Measurements from ENCODE around the gene APBA1. TPM values are rescaled to one million over a fixed set of nuclear protein-coding genes. Genes with fewer than 3 reads are reported as not detected.
A peak's percentile ranks its signal among the peaks of the same experiment; 100 is the strongest.

APBA1 gene
- total and polyA plus RNA-seq, 3 experiments from 2014 or later, result 0.09 to 0.13 TPM; not detected in 1

DNA sequence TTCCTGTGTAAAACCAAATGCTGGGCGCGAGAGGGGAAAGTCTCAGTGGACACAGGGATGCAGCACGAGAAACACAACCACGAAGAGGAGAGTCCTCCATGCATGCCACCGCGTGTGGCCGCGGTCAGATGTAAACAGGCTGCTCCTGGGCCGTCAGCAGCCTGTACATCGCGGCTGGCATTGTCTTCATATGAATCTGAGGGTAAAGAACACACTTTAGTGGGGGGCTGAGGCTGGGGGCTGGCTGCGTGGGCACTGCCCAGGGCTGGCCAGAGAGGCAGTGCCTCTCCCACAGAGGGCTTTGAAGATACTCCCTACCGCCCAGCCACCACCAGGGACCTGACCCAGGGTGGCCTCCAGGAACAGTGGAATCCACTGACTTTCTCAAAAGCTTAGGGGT, 241.0 kb downstream of the APBA1 start:
- Histone ChIP-seq H3K27ac (ENCODE audit: low read depth, low read length) (no peak overlapping the region), H3K27me3 (ENCODE audit: insufficient read depth, low read length, poor library complexity, severe bottlenecking) (no peaks in the 10 kb centered on the region), H3K9me3 (ENCODE audit: low read length) (no peaks in the 10 kb centered on the region), H3K4me3 (ENCODE audit: low read length) (no peak overlapping the region), H3K4me1 (ENCODE audit: insufficient read depth, low read length) (no peaks in the 10 kb centered on the region), H3K36me3 (ENCODE audit: insufficient read depth, low read length) (no peaks in the 10 kb centered on the region)
- no peak for DNase-seq
- Mint-ChIP-seq H3K9me3 (no peaks in the 10 kb centered on the region), H3K4me1 (no peaks in the 10 kb centered on the region), H3K27me3 (peaks cover 4 to 13% of the 10 kb centered on the region in 2 donors), H3K36me3 (no peaks in the 10 kb centered on the region), H3K27ac (no peak overlapping the region), H3K4me3 (no peak overlapping the region)
- CTCF ChIA-PET, result interaction anchor here (2.5 kb wide), 1 partner anchor 9 kb away, joined by 6 read pairs; no protein-coding TSS in a partner anchor
- POLR2A ChIA-PET, result no interaction called here

DNA sequence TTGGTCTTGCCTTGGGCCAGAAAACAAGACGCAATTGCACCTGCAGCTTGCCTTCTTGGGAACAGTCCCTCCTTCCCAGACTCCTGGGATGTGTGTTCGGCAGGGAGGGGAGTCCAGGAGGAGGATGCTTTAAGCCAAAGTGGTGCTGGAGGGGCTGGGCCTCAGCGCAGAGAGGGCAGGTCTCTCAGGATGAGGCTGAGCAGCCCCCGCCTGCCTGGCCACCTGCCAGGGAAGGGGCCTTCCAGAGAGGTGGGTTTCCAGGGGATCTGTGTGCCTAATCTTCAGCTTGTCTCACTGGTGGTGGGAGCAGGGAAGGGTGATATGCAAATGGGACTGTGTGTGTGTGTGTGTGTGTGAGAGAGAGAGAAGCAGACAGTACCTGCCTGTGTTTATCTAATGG, 242.0 kb downstream of the APBA1 start:
- H3K9me3 ChIP-seq (ENCODE audit: low read length), result no peaks in the 10 kb centered on the region

DNA sequence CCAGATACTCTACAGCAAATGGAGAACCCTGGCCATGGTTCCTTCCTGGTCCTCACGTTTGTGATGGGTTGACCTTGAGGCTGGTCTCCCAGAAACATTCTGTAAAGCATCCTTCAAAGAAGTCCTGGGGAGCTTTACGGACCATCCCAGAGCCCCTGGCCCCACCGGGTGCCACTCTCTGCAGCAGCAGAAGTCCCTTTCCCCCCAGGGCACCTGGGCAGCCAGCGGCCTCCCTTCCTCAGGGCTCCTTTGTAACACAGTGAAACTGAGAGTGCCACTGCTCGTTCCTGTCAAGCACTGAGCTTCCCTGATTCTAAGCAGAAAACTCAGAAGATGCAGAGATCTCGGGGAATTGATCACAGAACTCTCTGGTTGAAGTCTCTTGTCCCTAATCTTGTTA, 242.9 kb downstream of the APBA1 start:
- Histone ChIP-seq H3K9me3 (ENCODE audit: low read length) (no peaks in the 10 kb centered on the region), H3K4me1 (ENCODE audit: insufficient read depth, low read length) (no peaks in the 10 kb centered on the region), H3K27ac (ENCODE audit: low read depth, low read length) (no peak overlapping the region), H3K36me3 (ENCODE audit: insufficient read depth, low read length) (no peaks in the 10 kb centered on the region), H3K27me3 (ENCODE audit: insufficient read depth, low read length, poor library complexity, severe bottlenecking) (no peaks in the 10 kb centered on the region), H3K4me3 (ENCODE audit: low read length) (no peak overlapping the region)
- no peaks in the 10 kb centered on the region for H3K36me3 Mint-ChIP-seq
- ChIA-PET CTCF (no interaction called here), POLR2A (no interaction called here)
- H3K4me1 Mint-ChIP-seq, result no peaks in the 10 kb centered on the region
- no peak overlapping the region for H3K4me3 Mint-ChIP-seq
- DNase-seq, result no peak
- no peak overlapping the region for H3K27ac Mint-ChIP-seq
- no peaks in the 10 kb centered on the region for H3K9me3 Mint-ChIP-seq
- H3K27me3 Mint-ChIP-seq, result peaks cover 6 to 20% of the 10 kb centered on the region in 2 donors

More for the DNA sequence above, 242.0 kb downstream of the APBA1 start:
- ChIA-PET CTCF (no interaction called here), POLR2A (no interaction called here)
- Mint-ChIP-seq H3K4me3 (no peak overlapping the region), H3K9me3 (no peaks in the 10 kb centered on the region), H3K36me3 (no peaks in the 10 kb centered on the region), H3K4me1 (no peaks in the 10 kb centered on the region), H3K27ac (no peak overlapping the region), H3K27me3 (peaks cover 6 to 17% of the 10 kb centered on the region in 2 donors)
- no peak overlapping the region for H3K27ac ChIP-seq (ENCODE audit: low read depth, low read length)
- no peaks in the 10 kb centered on the region for H3K36me3 ChIP-seq (ENCODE audit: insufficient read depth, low read length)
- no peaks in the 10 kb centered on the region for H3K4me1 ChIP-seq (ENCODE audit: insufficient read depth, low read length)
- no peak overlapping the region for H3K4me3 ChIP-seq (ENCODE audit: low read length)
- no peaks in the 10 kb centered on the region for H3K27me3 ChIP-seq (ENCODE audit: insufficient read depth, low read length, poor library complexity, severe bottlenecking)
- DNase-seq, result no peak

DNA sequence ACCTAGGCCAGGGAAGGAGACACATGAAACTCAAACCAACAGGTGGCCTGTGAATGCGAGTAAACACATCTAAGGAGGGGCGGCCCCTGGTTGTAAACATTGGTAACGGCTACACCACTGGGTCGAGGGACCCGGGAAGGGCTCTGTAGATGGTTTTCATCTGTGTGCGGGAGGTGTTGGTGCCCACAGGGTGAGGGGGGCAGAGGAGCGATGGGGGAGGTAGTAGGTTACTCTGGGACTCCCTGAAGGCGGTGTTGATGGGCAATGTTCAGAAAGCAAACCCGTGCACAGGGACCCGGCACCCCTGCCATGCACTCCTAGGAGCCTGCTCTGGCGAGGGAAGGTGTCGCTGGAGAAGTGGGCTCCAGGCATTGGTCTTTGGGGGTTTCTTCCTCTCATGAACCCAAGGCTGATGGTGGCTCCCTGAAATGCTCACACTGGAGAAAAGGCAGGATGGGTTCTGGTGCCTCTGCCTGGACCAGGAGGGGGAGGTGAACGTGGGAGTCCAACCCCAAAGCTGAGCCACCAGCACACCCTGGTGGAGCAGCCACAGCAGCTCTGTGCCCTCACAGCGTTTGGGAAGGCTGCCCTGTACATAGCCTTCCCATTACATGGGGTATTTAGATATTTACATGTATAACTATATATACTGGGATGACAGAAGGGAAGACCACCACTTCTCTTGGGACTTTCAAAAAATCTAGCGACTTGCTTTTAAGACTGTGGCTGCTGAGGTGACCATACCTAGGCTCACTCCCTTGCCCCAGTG, 244.0 kb downstream of the APBA1 start:
- CTCF ChIA-PET, result no interaction called here

DNA sequence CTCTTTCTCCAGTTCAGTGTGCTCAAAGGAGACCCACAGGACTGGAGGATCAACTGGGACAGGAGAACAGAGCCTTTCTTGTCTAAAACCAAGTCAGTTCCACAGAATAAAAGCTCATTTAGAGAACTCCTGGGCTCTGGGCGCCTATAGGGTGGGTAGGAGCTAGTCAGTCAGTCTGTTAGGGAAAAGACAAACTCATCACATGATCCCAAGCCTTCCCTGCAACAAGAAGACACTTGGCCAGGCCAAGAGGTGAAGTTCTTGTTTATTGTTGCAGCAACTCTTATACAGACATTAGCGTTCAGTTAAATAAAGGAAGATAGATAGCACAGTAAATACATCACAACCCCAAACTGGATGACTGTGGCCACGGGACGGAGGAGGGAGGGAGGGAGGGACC, 244.9 kb downstream of the APBA1 start:
- Histone ChIP-seq H3K4me1 (ENCODE audit: insufficient read depth, low read length) (no peaks in the 10 kb centered on the region), H3K27me3 (ENCODE audit: insufficient read depth, low read length, poor library complexity, severe bottlenecking) (no peaks in the 10 kb centered on the region), H3K9me3 (ENCODE audit: low read length) (no peaks in the 10 kb centered on the region), H3K27ac (ENCODE audit: low read depth, low read length) (no peak overlapping the region), H3K36me3 (ENCODE audit: insufficient read depth, low read length) (no peaks in the 10 kb centered on the region), H3K4me3 (ENCODE audit: low read length) (no peak overlapping the region)
- POLR2A ChIA-PET, result no interaction called here
- Mint-ChIP-seq H3K27me3 (peaks cover 6 to 23% of the 10 kb centered on the region in 2 donors), H3K4me3 (no peak overlapping the region), H3K36me3 (no peaks in the 10 kb centered on the region), H3K9me3 (no peaks in the 10 kb centered on the region), H3K27ac (no peak overlapping the region), H3K4me1 (peaks cover 0 to 3% (median under 1%) of the 10 kb centered on the region in 3 donors)
- CTCF ChIA-PET, result no interaction called here
- DNase-seq, result no peak

More for the DNA sequence above, 244.0 kb downstream of the APBA1 start:
- peaks cover 6 to 20% of the 10 kb centered on the region in 2 donors for H3K27me3 Mint-ChIP-seq
- no peak overlapping the region for H3K4me3 ChIP-seq (ENCODE audit: low read length)
- no peak overlapping the region for H3K27ac Mint-ChIP-seq
- H3K27ac ChIP-seq (ENCODE audit: low read depth, low read length), result no peak overlapping the region
- H3K27me3 ChIP-seq (ENCODE audit: insufficient read depth, low read length, poor library complexity, severe bottlenecking), result no peaks in the 10 kb centered on the region
- no peaks in the 10 kb centered on the region for H3K36me3 ChIP-seq (ENCODE audit: insufficient read depth, low read length)
- H3K36me3 Mint-ChIP-seq, result no peaks in the 10 kb centered on the region
- no peaks in the 10 kb centered on the region for H3K9me3 Mint-ChIP-seq
- no peaks in the 10 kb centered on the region for H3K9me3 ChIP-seq (ENCODE audit: low read length)
- DNase-seq, result no peak
- H3K4me1 ChIP-seq (ENCODE audit: insufficient read depth, low read length), result no peaks in the 10 kb centered on the region
- POLR2A ChIA-PET, result no interaction called here
- no peaks in the 10 kb centered on the region for H3K4me1 Mint-ChIP-seq
- no peak overlapping the region for H3K4me3 Mint-ChIP-seq

DNA sequence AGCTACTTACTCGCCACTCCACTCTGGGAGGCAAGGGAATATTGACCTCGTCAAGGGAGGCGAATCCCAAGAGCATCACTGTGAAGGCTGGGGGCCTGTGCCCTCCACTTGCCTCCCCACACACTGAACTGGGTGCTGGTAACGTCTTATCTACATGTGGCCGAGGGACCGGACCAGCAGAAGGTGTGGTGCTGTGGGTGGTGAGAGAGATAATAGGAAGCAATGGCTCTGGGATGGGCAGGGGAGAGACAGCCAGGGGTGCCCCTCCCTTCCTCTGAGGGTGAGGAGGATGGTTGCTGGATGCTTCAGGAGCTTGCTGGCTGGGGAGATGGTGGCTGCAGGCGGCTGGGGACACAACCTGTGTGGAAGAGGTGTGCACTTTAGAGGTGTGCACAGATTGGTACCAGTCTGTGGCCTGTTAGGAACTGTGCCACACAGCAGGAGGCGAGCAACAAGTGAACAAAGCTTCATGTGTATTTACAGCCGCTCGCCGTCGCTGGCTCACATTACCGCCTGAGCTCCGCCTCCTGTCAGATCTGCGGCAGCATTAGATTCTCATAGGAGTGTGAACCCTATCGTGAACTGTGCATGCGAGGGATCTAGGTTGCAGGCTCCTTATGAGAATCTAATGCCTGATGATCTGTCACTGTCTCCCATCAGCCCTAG, 246.9 kb downstream of the APBA1 start:
- H3K27me3 Mint-ChIP-seq, result peaks cover 5 to 20% of the 10 kb centered on the region in 2 donors
- Histone ChIP-seq H3K4me1 (ENCODE audit: insufficient read depth, low read length) (no peaks in the 10 kb centered on the region), H3K9me3 (ENCODE audit: low read length) (no peaks in the 10 kb centered on the region), H3K27me3 (ENCODE audit: insufficient read depth, low read length, poor library complexity, severe bottlenecking) (no peaks in the 10 kb centered on the region), H3K27ac (ENCODE audit: low read depth, low read length) (no peak overlapping the region), H3K36me3 (ENCODE audit: insufficient read depth, low read length) (no peaks in the 10 kb centered on the region), H3K4me3 (ENCODE audit: low read length) (no peak overlapping the region)
- H3K4me1 Mint-ChIP-seq, result peaks cover 0 to 4% (median 1%) of the 10 kb centered on the region in 3 donors
- no peak overlapping the region for H3K27ac Mint-ChIP-seq
- no peaks in the 10 kb centered on the region for H3K9me3 Mint-ChIP-seq
- ChIA-PET POLR2A (no interaction called here), CTCF (interaction anchor here (1.1 kb wide), 1 partner anchor 46 kb away, joined by 3 read pairs; no protein-coding TSS in a partner anchor)
- DNase-seq, result no peak
- no peak overlapping the region for H3K4me3 Mint-ChIP-seq
- H3K36me3 Mint-ChIP-seq, result no peaks in the 10 kb centered on the region

DNA sequence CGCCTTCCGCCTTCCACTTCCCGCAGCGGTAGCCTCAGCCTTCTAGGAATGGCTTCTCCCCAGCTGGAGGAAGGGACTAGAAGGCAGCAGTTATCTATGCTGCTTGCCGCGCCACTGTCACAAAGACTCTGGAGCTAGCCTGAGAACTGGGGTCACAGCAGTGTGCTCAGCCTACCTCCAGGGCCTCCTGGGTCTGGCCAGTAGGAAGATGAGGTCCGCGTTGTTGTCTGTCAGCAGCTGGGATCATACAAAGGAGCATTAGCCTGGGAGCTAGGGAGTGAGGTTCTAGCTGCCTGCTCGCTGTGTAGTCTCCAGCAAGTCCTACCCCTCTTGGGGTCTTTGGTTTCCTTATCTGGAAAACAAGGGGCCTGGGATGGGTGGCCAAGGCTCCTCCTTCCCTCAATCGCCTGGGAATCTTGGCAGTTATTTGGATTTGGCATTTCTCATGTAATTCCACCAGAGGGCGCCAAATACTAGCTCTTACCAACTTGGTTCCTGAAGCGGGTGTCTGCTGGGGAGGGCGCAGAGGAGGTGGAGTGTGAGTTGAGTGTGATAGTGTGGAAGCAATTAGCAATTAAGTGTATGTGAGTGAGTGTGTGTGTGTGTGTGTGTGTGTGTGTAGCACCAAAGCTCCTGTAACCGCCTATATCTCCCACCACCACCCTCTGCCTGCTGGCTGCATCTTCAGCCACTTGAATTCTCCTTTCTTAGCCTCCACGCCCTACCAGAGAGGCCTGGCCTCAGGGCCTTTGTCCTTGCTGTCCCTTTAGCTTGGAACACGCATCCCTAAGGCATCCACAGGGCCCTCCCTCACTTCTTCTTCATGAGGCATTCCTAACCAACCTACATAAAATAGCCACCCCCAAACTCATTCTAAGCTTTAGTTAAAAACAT, 250.0 kb downstream of the APBA1 start:
- Mint-ChIP-seq H3K9me3 (no peaks in the 10 kb centered on the region), H3K4me3 (no peak overlapping the region), H3K27me3 (peaks cover 3 to 14% of the 10 kb centered on the region in 2 donors), H3K4me1 (peaks cover 0 to 4% (median 1%) of the 10 kb centered on the region in 3 donors), H3K27ac (no peak overlapping the region), H3K36me3 (no peaks in the 10 kb centered on the region)
- no peaks in the 10 kb centered on the region for H3K27me3 ChIP-seq (ENCODE audit: insufficient read depth, low read length, poor library complexity, severe bottlenecking)
- CTCF ChIA-PET, result interaction anchor here (0.8 to 2.0 kb wide), 10 partner anchors 9 to 689 kb away, joined by 3 to 12 read pairs (median 3); partner anchors contain the start of gene APBA1
- POLR2A ChIA-PET, result no interaction called here
- no peaks in the 10 kb centered on the region for H3K9me3 ChIP-seq (ENCODE audit: low read length)
- H3K27ac ChIP-seq (ENCODE audit: low read depth, low read length), result no peak overlapping the region
- peak in 3 of 5 donors; percentile 12 to 36 (median 29) for DNase-seq
- H3K36me3 ChIP-seq (ENCODE audit: insufficient read depth, low read length), result no peaks in the 10 kb centered on the region
- no peaks in the 10 kb centered on the region for H3K4me1 ChIP-seq (ENCODE audit: insufficient read depth, low read length)
- no peak overlapping the region for H3K4me3 ChIP-seq (ENCODE audit: low read length)

Data from CD8-positive, alpha-beta memory T cell (primary cell).